HEK293 (cell line): ENCODE results near the gene AHRR.
A peak's percentile ranks its signal among the peaks of the same experiment; 100 is the strongest.

ENCODE experiments used
- BCL6B ChIP-seq: fragments of 450-650 bp; formaldehyde crosslinking; IDR thresholded peaks from 2 replicates; pipeline ENCODE4 v1.5.1; 2017; ENCODE audit warnings: missing biosample characterization, missing genetic modification characterization
- CTCF ChIP-seq: fragments of 450-650 bp; formaldehyde crosslinking; IDR thresholded peaks from 2 replicates; pipeline ENCODE4 v1.5.1; 2016; ENCODE audit warnings: missing biosample characterization, missing genetic modification characterization
- EGR2 ChIP-seq: fragments of 450-650 bp; formaldehyde crosslinking; IDR thresholded peaks from 2 replicates; pipeline ENCODE4 v1.5.1; 2016; ENCODE audit warnings: low read depth, missing biosample characterization, missing genetic modification characterization
- GLI4 ChIP-seq: fragments of 450-650 bp; formaldehyde crosslinking; IDR thresholded peaks from 2 replicates; pipeline ENCODE4 v1.5.1; 2016; ENCODE audit warnings: missing biosample characterization, missing genetic modification characterization
- GLIS2 ChIP-seq: fragments of 450-650 bp; formaldehyde crosslinking; IDR thresholded peaks from 2 replicates; pipeline ENCODE4 v1.5.1; 2016; ENCODE audit warnings: missing biosample characterization, missing genetic modification characterization
- HOXA7 ChIP-seq: sonication (generic); formaldehyde crosslinking; IDR thresholded peaks from 2 replicates; pipeline ENCODE4 v1.8.1; 2022; ENCODE audit warnings: missing genetic modification reagents, borderline replicate concordance
- HOXD13 ChIP-seq: sonication (generic); formaldehyde crosslinking; IDR thresholded peaks from 2 replicates; pipeline ENCODE4 v1.8.0; 2022; ENCODE audit warnings: missing genetic modification reagents, borderline replicate concordance
- IKZF3 ChIP-seq: fragments of 450-650 bp; IDR thresholded peaks from 2 replicates; pipeline ENCODE4 v1.5.0; 2018; ENCODE audit warnings: missing biosample characterization, mild to moderate bottlenecking, missing genetic modification characterization, moderate library complexity
- KLF8 ChIP-seq: fragments of 450-650 bp; formaldehyde crosslinking; IDR thresholded peaks from 2 replicates; pipeline ENCODE4 v1.5.1; 2016; ENCODE audit warnings: missing biosample characterization, missing genetic modification characterization
- OVOL3 ChIP-seq: fragments of 450-650 bp; formaldehyde crosslinking; IDR thresholded peaks from 2 replicates; pipeline ENCODE4 v1.5.1; 2016; ENCODE audit warnings: missing biosample characterization, missing genetic modification characterization
- PATZ1 ChIP-seq: fragments of 450-650 bp; formaldehyde crosslinking; IDR thresholded peaks from 2 replicates; pipeline ENCODE4 v1.5.1; 2016; ENCODE audit warnings: missing biosample characterization, missing genetic modification characterization
- SP7 ChIP-seq: fragments of 450-650 bp; formaldehyde crosslinking; IDR thresholded peaks from 2 replicates; pipeline ENCODE4 v1.5.1; 2016; ENCODE audit warnings: missing biosample characterization, missing genetic modification characterization
- ZBTB10 ChIP-seq: fragments of 450-650 bp; formaldehyde crosslinking; IDR thresholded peaks from 2 replicates; pipeline ENCODE4 v1.5.1; 2016; ENCODE audit warnings: missing biosample characterization, missing genetic modification characterization
- ZBTB20 ChIP-seq: fragments of 450-650 bp; formaldehyde crosslinking; IDR thresholded peaks from 2 replicates; pipeline ENCODE4 v1.5.1; 2016; ENCODE audit warnings: missing biosample characterization, missing genetic modification characterization
- ZBTB48 ChIP-seq: fragments of 450-650 bp; formaldehyde crosslinking; IDR thresholded peaks from 2 replicates; pipeline ENCODE4 v1.5.1; 2016; ENCODE audit warnings: missing biosample characterization, missing genetic modification characterization
- ZNF10 ChIP-seq: fragments of 450-650 bp; formaldehyde crosslinking; IDR thresholded peaks from 2 replicates; pipeline ENCODE4 v1.5.1; 2017; ENCODE audit warnings: missing biosample characterization, missing genetic modification characterization
- ZNF146 ChIP-seq: fragments of 450-650 bp; formaldehyde crosslinking; IDR thresholded peaks from 2 replicates; pipeline ENCODE4 v1.5.1; 2016; ENCODE audit warnings: missing biosample characterization, missing genetic modification characterization
- ZNF2 ChIP-seq: fragments of 450-650 bp; formaldehyde crosslinking; IDR thresholded peaks from 2 replicates; pipeline ENCODE4 v1.5.1; 2016; ENCODE audit warnings: missing biosample characterization, missing genetic modification characterization
- ZNF324 ChIP-seq: fragments of 450-650 bp; formaldehyde crosslinking; IDR thresholded peaks from 2 replicates; pipeline ENCODE4 v1.5.1; 2016; ENCODE audit warnings: missing biosample characterization, missing genetic modification characterization
- ZNF398 ChIP-seq: fragments of 450-650 bp; formaldehyde crosslinking; IDR thresholded peaks from 2 replicates; pipeline ENCODE4 v1.5.1; 2017; ENCODE audit warnings: missing biosample characterization, missing genetic modification characterization
- ZNF513 ChIP-seq: fragments of 450-650 bp; IDR thresholded peaks from 2 replicates; pipeline ENCODE4 v1.5.1; 2018; ENCODE audit warnings: missing biosample characterization, missing genetic modification characterization
- ZNF654 ChIP-seq: fragments of 450-650 bp; formaldehyde crosslinking; IDR thresholded peaks from 2 replicates; pipeline ENCODE4 v1.5.1; 2016; ENCODE audit warnings: low read depth, missing biosample characterization, missing genetic modification characterization
- ZNF670 ChIP-seq: fragments of 450-650 bp; formaldehyde crosslinking; IDR thresholded peaks from 2 replicates; pipeline ENCODE4 v1.5.1; 2016; ENCODE audit warnings: missing biosample characterization, missing genetic modification characterization, low read depth
- ZNF830 ChIP-seq: fragments of 450-650 bp; IDR thresholded peaks from 2 replicates; pipeline ENCODE4 v1.5.0; 2018; ENCODE audit warnings: missing biosample characterization, missing genetic modification characterization, low read depth, mild to moderate bottlenecking, moderate library complexity
- TF ChIP-seq, protein P1 (sequence below): fragments of 450-650 bp; formaldehyde crosslinking; IDR thresholded peaks from 2 replicates; pipeline ENCODE4 v1.5.1; 2016; ENCODE audit warnings: missing biosample characterization, missing genetic modification characterization

The AHRR gene

DNA sequence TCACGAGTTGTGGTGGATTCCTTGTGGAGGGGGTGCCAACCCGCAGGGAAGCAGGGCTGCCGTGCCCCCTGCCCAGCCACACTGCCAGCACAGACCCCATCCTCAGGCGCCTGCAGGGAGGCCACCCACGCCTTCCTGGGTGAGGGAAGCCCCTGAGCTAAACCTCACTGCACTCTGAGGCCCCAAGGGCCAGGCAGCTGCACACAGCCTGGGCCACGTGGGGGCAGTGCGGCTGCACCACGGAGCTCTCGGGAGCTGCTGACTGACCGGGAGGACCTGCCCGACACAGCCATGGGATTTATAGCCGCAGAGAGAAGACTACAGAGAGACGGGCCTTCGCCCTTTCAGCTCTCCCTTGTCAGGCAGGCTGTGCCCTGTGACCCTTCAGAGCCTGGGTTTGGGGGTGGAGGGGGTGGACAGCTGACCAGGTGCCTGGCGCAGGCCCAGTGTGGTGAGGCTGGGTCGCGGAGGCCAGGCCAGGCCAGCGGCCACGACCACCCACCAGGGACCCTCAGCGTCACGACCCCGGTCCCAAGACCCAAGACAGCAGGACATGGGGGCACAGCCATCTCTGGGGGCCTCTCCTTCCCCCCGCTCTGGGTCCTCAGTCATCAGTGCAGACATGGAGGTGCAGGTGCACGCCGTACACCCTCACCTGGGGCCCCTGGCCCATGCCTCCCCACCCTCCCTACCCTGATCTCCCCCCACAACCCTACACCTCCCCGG is 4.3 kb upstream of the AHRR start (continued):
- TF ChIP-seq, protein P1, sequence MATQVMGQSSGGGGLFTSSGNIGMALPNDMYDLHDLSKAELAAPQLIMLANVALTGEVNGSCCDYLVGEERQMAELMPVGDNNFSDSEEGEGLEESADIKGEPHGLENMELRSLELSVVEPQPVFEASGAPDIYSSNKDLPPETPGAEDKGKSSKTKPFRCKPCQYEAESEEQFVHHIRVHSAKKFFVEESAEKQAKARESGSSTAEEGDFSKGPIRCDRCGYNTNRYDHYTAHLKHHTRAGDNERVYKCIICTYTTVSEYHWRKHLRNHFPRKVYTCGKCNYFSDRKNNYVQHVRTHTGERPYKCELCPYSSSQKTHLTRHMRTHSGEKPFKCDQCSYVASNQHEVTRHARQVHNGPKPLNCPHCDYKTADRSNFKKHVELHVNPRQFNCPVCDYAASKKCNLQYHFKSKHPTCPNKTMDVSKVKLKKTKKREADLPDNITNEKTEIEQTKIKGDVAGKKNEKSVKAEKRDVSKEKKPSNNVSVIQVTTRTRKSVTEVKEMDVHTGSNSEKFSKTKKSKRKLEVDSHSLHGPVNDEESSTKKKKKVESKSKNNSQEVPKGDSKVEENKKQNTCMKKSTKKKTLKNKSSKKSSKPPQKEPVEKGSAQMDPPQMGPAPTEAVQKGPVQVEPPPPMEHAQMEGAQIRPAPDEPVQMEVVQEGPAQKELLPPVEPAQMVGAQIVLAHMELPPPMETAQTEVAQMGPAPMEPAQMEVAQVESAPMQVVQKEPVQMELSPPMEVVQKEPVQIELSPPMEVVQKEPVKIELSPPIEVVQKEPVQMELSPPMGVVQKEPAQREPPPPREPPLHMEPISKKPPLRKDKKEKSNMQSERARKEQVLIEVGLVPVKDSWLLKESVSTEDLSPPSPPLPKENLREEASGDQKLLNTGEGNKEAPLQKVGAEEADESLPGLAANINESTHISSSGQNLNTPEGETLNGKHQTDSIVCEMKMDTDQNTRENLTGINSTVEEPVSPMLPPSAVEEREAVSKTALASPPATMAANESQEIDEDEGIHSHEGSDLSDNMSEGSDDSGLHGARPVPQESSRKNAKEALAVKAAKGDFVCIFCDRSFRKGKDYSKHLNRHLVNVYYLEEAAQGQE (tag by site-specific recombination): no peak
- TF ChIP-seq ZNF10 (tag by site-specific recombination): no peak
- peak; percentile 55 for TF ChIP-seq PATZ1 (tag by site-specific recombination)
- TF ChIP-seq ZNF513 (tag by site-specific recombination): no peak
- no peak for TF ChIP-seq BCL6B
- TF ChIP-seq HOXD13 (CRISPR knock-in tag): no peak
- TF ChIP-seq GLIS2 (tag by site-specific recombination): peak; percentile 73
- peak; percentile 40; the same call in 1 of the 2 replicates for TF ChIP-seq IKZF3
- TF ChIP-seq KLF8: no peak
- TF ChIP-seq ZBTB20 (tag by site-specific recombination): no peak
- TF ChIP-seq ZNF146 (tag by site-specific recombination): no peak
- TF ChIP-seq HOXA7 (CRISPR knock-in tag): no peak
- TF ChIP-seq EGR2 (tag by site-specific recombination): no peak
- TF ChIP-seq CTCF (tag by site-specific recombination): peak; percentile 94
- TF ChIP-seq SP7: peak; percentile 51; the same call in 1 of the 2 replicates
- 0 out of 2 replicates have a peak, but pooled peaks have one; percentile 51 for TF ChIP-seq ZNF2
- no peak for TF ChIP-seq OVOL3 (tag by site-specific recombination)
- peak; percentile 46; the same call in 1 of the 2 replicates for TF ChIP-seq ZBTB48 (tag by site-specific recombination)
- peak; percentile 84 for TF ChIP-seq ZNF654 (tag by site-specific recombination)
- no peak for TF ChIP-seq ZNF670
- no peak for TF ChIP-seq ZNF830 (tag by site-specific recombination)
- TF ChIP-seq ZNF324 (tag by site-specific recombination): no peak
- no peak for TF ChIP-seq ZNF398 (tag by site-specific recombination)
- no peak for TF ChIP-seq GLI4 (tag by site-specific recombination)
- peak; percentile 42; the same call in 1 of the 2 replicates for TF ChIP-seq ZBTB10
